Measurements from ENCODE around the gene TRAK2. TPM values are rescaled to one million over a fixed set of nuclear protein-coding genes. Genes with fewer than 3 reads are reported as not detected.

Gene TRAK2
- total and polyA plus RNA-seq, 2 of the 13 experiments (the other 11 are each of a cell fraction or from before 2014, with no cell fraction given), result 7.7 to 21.0 TPM

Small RNA genes lying within 50 kb of the gene (small RNA-seq; reads per million reads assigned to genes)
- 0 reads per million in 3 experiments for gene RF00019 (ENCODE audit: insufficient read depth in 2 of 3, insufficient read length in 3 of 3, low read depth in 2 of 3, low replicate concordance in 1 of 3)

Other genes starting within 250 kb of the TRAK2 start
- gene CASP8, start 190.9 kb downstream of the TRAK2 start, total RNA-seq (2016; rRNA removed; fragmentation: Illumina TruSeq; extraction: Trizol), result 52.8 and 60.9 TPM in 2 replicates
- gene CASP8, start 190.9 kb downstream of the TRAK2 start, polyA plus RNA-seq (2011; rRNA removed), result 25.0 and 28.0 TPM in 2 replicates
- 0.29 and 0.35 TPM in 2 replicates for gene FLACC1, start 94.1 kb downstream of the TRAK2 start, total RNA-seq (2016; rRNA removed; fragmentation: Illumina TruSeq; extraction: Trizol)
- 0.51 and 0.59 TPM in 2 replicates for gene FLACC1, start 94.1 kb downstream of the TRAK2 start, polyA plus RNA-seq (2011; rRNA removed)
- gene STRADB, start 282 bp upstream of the TRAK2 start, total RNA-seq (2016; rRNA removed; fragmentation: Illumina TruSeq; extraction: Trizol), result 66.6 and 73.8 TPM in 2 replicates
- 28.6 and 34.1 TPM in 2 replicates for gene STRADB, start 282 bp upstream of the TRAK2 start, polyA plus RNA-seq (2011; rRNA removed)
- 28.6 and 36.1 TPM in 2 replicates for gene TMEM237, start 192.0 kb upstream of the TRAK2 start, total RNA-seq (2016; rRNA removed; fragmentation: Illumina TruSeq; extraction: Trizol)
- gene TMEM237, start 192.0 kb upstream of the TRAK2 start, polyA plus RNA-seq (2011; rRNA removed), result 16.6 and 21.8 TPM in 2 replicates
- gene MPP4, start 247.2 kb upstream of the TRAK2 start, total RNA-seq (2016; rRNA removed; fragmentation: Illumina TruSeq; extraction: Trizol), result not detected in 2 replicates
- gene MPP4, start 247.2 kb upstream of the TRAK2 start, polyA plus RNA-seq (2011; rRNA removed), result not detected in 2 replicates

Measured in HepG2 (cell line).